Neural cell (in vitro differentiated cells): Measurements from ENCODE around the gene STKLD1.

Experiments used
- CTCF ChIP-seq: fragments of 450-650 bp; IDR thresholded peaks from 2 replicates; pipeline ENCODE4 v1.5.1; 2014; ENCODE audit warnings: antibody characterized with exemption, mild to moderate bottlenecking, moderate library complexity; ENCODE audit not compliant: poor library complexity, severe bottlenecking
- EP300 ChIP-seq: fragments of 450-650 bp; conservative IDR thresholded peaks from 2 replicates; pipeline ENCODE4 v1.6.1; 2014; ENCODE audit warnings: antibody characterized with exemption, mild to moderate bottlenecking, moderate library complexity; ENCODE audit not compliant: poor library complexity, severe bottlenecking
- POLR2AphosphoS5 ChIP-seq: IDR thresholded peaks from 2 replicates; pipeline ENCODE4 v1.6.1; 2012

GRCh38 chr9:133453651-133454050 lies 77.5 kb downstream of the STKLD1 start:
- TF ChIP-seq CTCF (no peak), POLR2AphosphoS5 (no peak), EP300 (no peak)
